GOT3 (cell line): ENCODE data around the gene SLC16A5.
A peak's percentile ranks its signal among the peaks of the same experiment; 100 is the strongest.
"Not testable (repeated sequence)": the region's sequence is repeated elsewhere in the genome, so short reads cannot be mapped to it uniquely, and the experiment has no call there.

ENCODE experiments used
- DNase-seq: peaks from one replicate; lab custom pipeline; 2025; ENCODE audit warnings: mixed read lengths; lab: John Stamatoyannopoulos, UW

The SLC16A5 gene

GRCh38 chr17:75110234-75110937 lies 22.6 kb downstream of the SLC16A5 start:
- no peak for DNase-seq

- DNase-seq, result no peak
These were observed 24.1 kb downstream of the SLC16A5 start for GRCh38 chr17:75111777-75112335.

- DNase-seq, result peak; percentile 63
These were observed 26.2 kb downstream of the SLC16A5 start for GRCh38 chr17:75113798-75114551.

GRCh38 chr17:75114552-75115314 lies 27.0 kb downstream of the SLC16A5 start:
- no peak for DNase-seq

- DNase-seq, result no peak
These were observed 27.8 kb downstream of the SLC16A5 start for GRCh38 chr17:75115555-75115954.

- DNase-seq, result no peak
These were observed 29.0 kb downstream of the SLC16A5 start for GRCh38 chr17:75116737-75117136.

GRCh38 chr17:75118307-75118706 lies 30.6 kb downstream of the SLC16A5 start:
- no peak for DNase-seq

- no peak for DNase-seq
These were observed 36.5 kb downstream of the SLC16A5 start for GRCh38 chr17:75124041-75124818.

GRCh38 chr17:75124819-75125162 lies 37.0 kb downstream of the SLC16A5 start:
- DNase-seq, result no peak

GRCh38 chr17:75125984-75126383 lies 38.2 kb downstream of the SLC16A5 start:
- DNase-seq, result no peak

GRCh38 chr17:75126954-75127353 lies 39.2 kb downstream of the SLC16A5 start:
- DNase-seq, result no peak

GRCh38 chr17:75127936-75128335 lies 40.2 kb downstream of the SLC16A5 start:
- DNase-seq, result not testable (repeated sequence)

- DNase-seq, result no peak
These were observed 41.1 kb downstream of the SLC16A5 start for GRCh38 chr17:75128694-75129505.

GRCh38 chr17:75129576-75129975 lies 41.8 kb downstream of the SLC16A5 start:
- DNase-seq, result no peak

- no peak for DNase-seq
These were observed 42.4 kb downstream of the SLC16A5 start for GRCh38 chr17:75130059-75130631.

GRCh38 chr17:75130632-75131277 lies 43.0 kb downstream of the SLC16A5 start:
- DNase-seq, result no peak

- peak; percentile 52 for DNase-seq
These were observed 43.7 kb downstream of the SLC16A5 start, which contains the start of gene NT5C for GRCh38 chr17:75131278-75132017. NT5C (minus strand) TSS chr17:75131742; CDS start chr17:75131707, 35 bp downstream.

- not testable (repeated sequence) for DNase-seq
These were observed 44.6 kb downstream of the SLC16A5 start for GRCh38 chr17:75132018-75133000.
